Measurements from ENCODE around the gene EXPH5. TPM values are rescaled to one million over a fixed set of nuclear protein-coding genes. Genes with fewer than 3 reads are reported as not detected.

EXPH5 gene
- total and polyA plus RNA-seq, 9 of the 15 experiments (the other 6 are each of a cell fraction or from before 2014, with no cell fraction given), result 1.3 to 8.5 (median 4.8) TPM

DNA sequence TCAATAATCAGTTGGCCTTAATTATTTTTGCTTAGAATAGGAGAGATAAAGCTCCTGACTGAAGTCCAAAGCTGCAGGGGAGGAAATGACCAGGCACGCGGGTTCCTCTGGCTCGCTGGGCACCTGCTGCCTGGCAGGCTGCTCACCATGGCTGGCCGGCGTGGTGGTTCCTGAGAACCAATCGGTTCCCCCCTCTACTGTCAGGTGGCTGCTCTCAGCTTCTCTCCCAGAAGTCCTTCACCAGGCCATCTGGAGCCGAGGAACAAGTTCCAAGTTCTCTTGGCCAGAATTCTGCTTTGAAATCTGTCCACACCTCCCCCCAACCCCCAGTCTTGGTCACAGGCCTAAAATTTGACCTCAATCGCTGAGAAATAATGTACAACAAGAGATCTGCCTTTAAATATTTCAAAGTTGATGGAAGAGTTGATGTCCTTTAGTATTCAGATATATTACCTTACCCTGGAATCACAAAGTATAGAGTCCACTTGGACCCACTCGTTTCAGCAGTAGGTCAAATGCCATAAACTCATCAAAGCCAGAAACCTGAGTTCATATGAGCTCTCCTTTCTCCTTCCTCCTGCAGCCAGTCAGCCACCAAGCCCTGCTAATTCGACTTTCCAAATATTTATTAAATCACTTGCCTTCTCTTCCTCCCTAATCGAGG is 25.2 kb downstream of the EXPH5 start:
- WGBS (ENCODE audit: insufficient coverage, low coverage, missing lambda C conversion rate), result 51% methylated on average over 6 of the region's 11 CpGs
- H3K9me1 ChIP-seq (ENCODE audit: control insufficient read depth, insufficient read depth, low read length), result no peaks in the 10 kb centered on the region
- H3K36me3 ChIP-seq (ENCODE audit: control insufficient read depth, insufficient read depth, low read length), result peaks cover 2% of the 10 kb centered on the region; the same call in 2 of the 3 replicates
- TF ChIP-seq, protein P1, sequence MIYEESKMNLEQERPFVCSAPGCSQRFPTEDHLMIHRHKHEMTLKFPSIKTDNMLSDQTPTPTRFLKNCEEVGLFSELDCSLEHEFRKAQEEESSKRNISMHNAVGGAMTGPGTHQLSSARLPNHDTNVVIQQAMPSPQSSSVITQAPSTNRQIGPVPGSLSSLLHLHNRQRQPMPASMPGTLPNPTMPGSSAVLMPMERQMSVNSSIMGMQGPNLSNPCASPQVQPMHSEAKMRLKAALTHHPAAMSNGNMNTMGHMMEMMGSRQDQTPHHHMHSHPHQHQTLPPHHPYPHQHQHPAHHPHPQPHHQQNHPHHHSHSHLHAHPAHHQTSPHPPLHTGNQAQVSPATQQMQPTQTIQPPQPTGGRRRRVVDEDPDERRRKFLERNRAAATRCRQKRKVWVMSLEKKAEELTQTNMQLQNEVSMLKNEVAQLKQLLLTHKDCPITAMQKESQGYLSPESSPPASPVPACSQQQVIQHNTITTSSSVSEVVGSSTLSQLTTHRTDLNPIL (CRISPR knock-in tag; IDR thresholded peaks at IDR 0.05), result no peak
- TF ChIP-seq KAT8 (IDR thresholded peaks at IDR 0.05; ENCODE audit: low read depth), result no peak
- TF ChIP-seq U2AF1 (optimal IDR thresholded peaks at IDR 0.05; ENCODE audit: low read depth, low read length), result no peak
- TF ChIP-seq NFYB (IDR thresholded peaks at IDR 0.05; ENCODE audit: extremely low read depth, insufficient read length), result no peak
- no peak for TF ChIP-seq PRMT5 (CRISPR knock-in tag; IDR thresholded peaks at IDR 0.05)
- TF ChIP-seq ZFP36 (IDR thresholded peaks at IDR 0.05; ENCODE audit: low read depth, low read length, partially characterized antibody), result no peak
- TF ChIP-seq SMC3 (conservative IDR thresholded peaks at IDR 0.05; ENCODE audit: insufficient read depth, low read depth, low read length), result no peak
- TF ChIP-seq FOXJ3 (CRISPR knock-in tag; IDR thresholded peaks at IDR 0.05), result no peak
- TF ChIP-seq, protein P2, sequence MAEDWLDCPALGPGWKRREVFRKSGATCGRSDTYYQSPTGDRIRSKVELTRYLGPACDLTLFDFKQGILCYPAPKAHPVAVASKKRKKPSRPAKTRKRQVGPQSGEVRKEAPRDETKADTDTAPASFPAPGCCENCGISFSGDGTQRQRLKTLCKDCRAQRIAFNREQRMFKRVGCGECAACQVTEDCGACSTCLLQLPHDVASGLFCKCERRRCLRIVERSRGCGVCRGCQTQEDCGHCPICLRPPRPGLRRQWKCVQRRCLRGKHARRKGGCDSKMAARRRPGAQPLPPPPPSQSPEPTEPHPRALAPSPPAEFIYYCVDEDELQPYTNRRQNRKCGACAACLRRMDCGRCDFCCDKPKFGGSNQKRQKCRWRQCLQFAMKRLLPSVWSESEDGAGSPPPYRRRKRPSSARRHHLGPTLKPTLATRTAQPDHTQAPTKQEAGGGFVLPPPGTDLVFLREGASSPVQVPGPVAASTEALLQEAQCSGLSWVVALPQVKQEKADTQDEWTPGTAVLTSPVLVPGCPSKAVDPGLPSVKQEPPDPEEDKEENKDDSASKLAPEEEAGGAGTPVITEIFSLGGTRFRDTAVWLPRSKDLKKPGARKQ (CRISPR knock-in tag; IDR thresholded peaks at IDR 0.05), result no peak
- no peak for TF ChIP-seq CREB1 (IDR thresholded peaks at IDR 0.05)
- TF ChIP-seq CREB1 (CRISPR knock-in tag; IDR thresholded peaks at IDR 0.05), result no peak
- TF ChIP-seq TAF9B (IDR thresholded peaks at IDR 0.05; ENCODE audit: partially characterized antibody), result no peak
- intact Hi-C loops (cut with micrococcal nuclease), result no loop called here
- H4K20me1 ChIP-seq (replicated peaks; ENCODE audit: control insufficient read depth, insufficient read depth, low read length), result no peaks in the 10 kb centered on the region
- H3K4me3 ChIP-seq, result no peak overlapping the region
- no peaks in the 10 kb centered on the region for H3K27me3 ChIP-seq (ENCODE audit: control insufficient read depth in 2 of 2, insufficient read depth in 2 of 2, low read length in 2 of 2)
- peak overlapping the region in 1 of 2 experiments; percentile 69; a peak in 2 of 4 replicates for H3K9ac ChIP-seq (ENCODE audit: insufficient read depth in 1 of 2, low read depth in 2 of 2, low read length in 2 of 2)
- ATAC-seq, result no peak
- H3K9me3 ChIP-seq (replicated peaks; ENCODE audit: control insufficient read depth, insufficient read depth, low read depth, low read length), result no peaks in the 10 kb centered on the region
- no peak overlapping the region for H2AFZ ChIP-seq (ENCODE audit: low read depth, low read length)
- CTCF ChIA-PET (ENCODE audit: low intra/inter-chr PET ratio), result no interaction called here
- POLR2A ChIA-PET, result interaction anchor here (1.3 kb wide), 1 partner anchor 16 kb away, joined by 4 read pairs; no protein-coding TSS in a partner anchor
- H3K4me1 ChIP-seq (replicated peaks in 1 of 2; ENCODE audit: control insufficient read depth in 2 of 2, insufficient read depth in 2 of 2, low read length in 2 of 2), result peaks cover 3 to 4% of the 10 kb centered on the region in 2 experiments; a peak in 1 of 5 replicates
- no peak overlapping the region for H3K4me2 ChIP-seq (ENCODE audit: insufficient read depth, low read length)
- no peak for FAIRE-seq
- BruUV-seq (replicated peaks), result no TSS peak
- no peak overlapping the region for H3K27ac ChIP-seq (ENCODE audit: extremely low read depth, low read depth, low read length)
- H3K79me2 ChIP-seq (ENCODE audit: control insufficient read depth, insufficient read depth, low read length), result no peaks in the 10 kb centered on the region
- DNase-seq (ENCODE audit: extremely low read depth in 1 of 4, low spot score in 3 of 4), result peak in 1 of 4 experiments; percentile 7
- in situ Hi-C loops (cut with MboI), result no loop called here
